Ishikawa (cell line): Measurements from ENCODE around the gene PRKD2.

ENCODE experiments used
- CREB1 ChIP-seq: IDR thresholded peaks from 2 replicates; pipeline ENCODE4 v1.6.1; 2012; ENCODE audit warnings: low read depth
- EGR1 ChIP-seq: IDR thresholded peaks from 2 replicates; pipeline ENCODE4 v1.6.1; 2012
- EP300 ChIP-seq: IDR thresholded peaks from 2 replicates; pipeline ENCODE4 v1.6.1; 2012; ENCODE audit warnings: borderline replicate concordance
- FOXM1 ChIP-seq: IDR thresholded peaks from 2 replicates; pipeline ENCODE4 v1.6.1; 2012; ENCODE audit warnings: low read depth, borderline replicate concordance
- MAX ChIP-seq: IDR thresholded peaks from 2 replicates; pipeline ENCODE4 v1.6.1; 2012
- NFIC ChIP-seq: IDR thresholded peaks from 2 replicates; pipeline ENCODE4 v1.6.1; 2012
- RAD21 ChIP-seq: IDR thresholded peaks from 2 replicates; pipeline ENCODE4 v1.6.1; 2012; ENCODE audit warnings: low read depth
- REST ChIP-seq: IDR thresholded peaks from 2 replicates; pipeline ENCODE4 v1.6.1; 2012; ENCODE audit warnings: low read depth, mild to moderate bottlenecking
- TAF1 ChIP-seq: IDR thresholded peaks from 2 replicates; pipeline ENCODE4 v1.6.1; 2012; ENCODE audit warnings: low read depth, mild to moderate bottlenecking
- TCF12 ChIP-seq: IDR thresholded peaks from 2 replicates; pipeline ENCODE4 v1.6.1; 2012; ENCODE audit warnings: low read depth
- USF1 ChIP-seq: IDR thresholded peaks from 2 replicates; pipeline ENCODE4 v1.6.1; 2012
- YY1 ChIP-seq: IDR thresholded peaks from 2 replicates; pipeline ENCODE4 v1.6.1; 2012; ENCODE audit warnings: low read depth
- ZBTB7A ChIP-seq: IDR thresholded peaks from 2 replicates; pipeline ENCODE4 v1.6.1; 2012; ENCODE audit warnings: low read depth

GRCh38 chr19:46656541-46656940 is 60.4 kb downstream of the PRKD2 start:
- TF ChIP-seq TCF12: no peak
- TF ChIP-seq RAD21: no peak
- no peak for TF ChIP-seq NFIC
- no peak for TF ChIP-seq YY1
- TF ChIP-seq REST: no peak
- TF ChIP-seq USF1: no peak
- TF ChIP-seq TAF1: no peak
- TF ChIP-seq FOXM1: no peak
- no peak for TF ChIP-seq CREB1
- TF ChIP-seq MAX: no peak
- no peak for TF ChIP-seq EP300
- TF ChIP-seq EGR1: no peak
- TF ChIP-seq ZBTB7A: no peak
